HG02610 (cell line): ENCODE measurements around the gene CDKAL1.
"Not testable (repeated sequence)": the region's sequence is repeated elsewhere in the genome, so short reads cannot be mapped to it uniquely, and the experiment has no call there.

Source experiments
- ATAC-seq: cut with Tn5 transposase; IDR thresholded peaks from one replicate; pipeline ENCODE4 v1.9.1; 2021; ENCODE audit warnings: mild to moderate bottlenecking, moderate library complexity; ENCODE audit not compliant: unreplicated experiment

The CDKAL1 gene

DNA sequence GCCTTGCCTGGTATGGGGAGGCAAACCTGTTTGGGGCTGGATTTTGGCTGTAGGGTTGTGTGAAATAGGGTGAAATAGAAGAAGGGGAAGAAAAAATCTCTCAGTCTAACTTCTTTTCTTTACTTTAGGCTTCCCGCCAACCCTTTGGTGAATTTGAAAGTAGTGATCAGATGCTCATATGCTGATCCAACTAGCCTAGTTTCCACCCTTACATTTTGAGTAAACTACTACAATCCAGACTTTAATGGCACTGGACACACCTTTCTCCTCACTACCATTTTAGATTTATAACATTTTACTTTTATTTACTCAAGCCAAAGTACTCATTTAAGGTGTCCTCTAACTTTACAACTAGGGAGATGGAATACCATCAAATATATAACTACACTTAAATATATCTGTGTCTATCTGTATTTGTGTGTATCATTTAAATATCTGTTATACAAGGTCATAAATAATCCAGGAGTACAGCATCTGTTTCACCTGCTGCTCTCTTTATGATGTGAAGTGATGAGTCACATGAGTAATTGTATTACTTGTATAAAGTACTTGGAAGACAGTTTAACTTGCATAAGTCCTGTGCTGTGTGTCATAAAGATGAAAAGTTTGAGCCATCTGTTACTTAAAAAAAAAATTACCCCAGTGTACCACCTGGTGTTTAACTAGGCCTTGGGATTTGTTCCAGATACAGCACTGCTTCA is 172.1 kb downstream of the CDKAL1 start:
- ATAC-seq: no peak

DNA sequence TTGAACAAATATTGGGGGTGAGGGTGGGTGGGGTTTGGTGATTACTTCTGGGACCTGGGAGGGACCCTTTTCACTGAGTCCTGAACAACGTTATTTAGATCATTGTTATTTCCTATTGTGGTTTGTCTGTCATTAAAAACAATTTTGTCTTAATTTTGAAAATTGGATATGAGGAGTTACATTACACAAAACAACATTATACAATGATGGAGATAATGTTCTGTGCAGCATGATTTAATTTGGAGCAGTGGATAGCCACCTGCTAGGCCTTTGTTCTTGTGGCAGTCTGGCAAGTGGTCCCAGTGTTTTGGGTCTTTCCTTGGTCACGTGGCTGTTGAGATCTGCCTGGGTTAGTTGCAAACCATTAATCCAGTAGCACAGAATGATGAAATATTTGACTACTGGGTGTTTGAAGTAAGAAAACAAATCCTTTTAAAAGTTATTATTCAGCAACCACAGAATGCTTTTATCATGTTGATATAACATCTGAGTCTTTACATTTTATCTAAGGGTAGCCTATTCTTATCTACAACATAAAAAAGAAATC is 172.8 kb downstream of the CDKAL1 start:
- ATAC-seq: no peak

DNA sequence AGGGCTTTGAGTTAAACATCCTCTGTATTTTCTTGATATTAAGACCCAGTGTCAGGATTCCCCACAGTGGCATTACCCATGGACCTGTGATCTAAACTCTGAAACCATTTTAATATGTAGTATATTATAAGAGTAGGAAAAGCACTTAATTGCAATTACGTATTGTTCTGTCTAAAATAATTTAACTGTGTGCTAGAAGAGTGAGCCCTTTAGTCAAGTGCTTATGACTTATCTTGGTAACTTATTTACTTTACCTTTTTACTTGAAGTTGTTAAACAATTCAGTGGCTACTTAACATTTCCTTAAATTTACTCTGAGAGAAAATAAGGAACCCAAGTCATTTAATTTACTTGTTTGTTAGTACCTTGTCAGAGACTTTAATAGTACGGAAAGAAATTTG is 173.6 kb downstream of the CDKAL1 start:
- no peak for ATAC-seq

DNA sequence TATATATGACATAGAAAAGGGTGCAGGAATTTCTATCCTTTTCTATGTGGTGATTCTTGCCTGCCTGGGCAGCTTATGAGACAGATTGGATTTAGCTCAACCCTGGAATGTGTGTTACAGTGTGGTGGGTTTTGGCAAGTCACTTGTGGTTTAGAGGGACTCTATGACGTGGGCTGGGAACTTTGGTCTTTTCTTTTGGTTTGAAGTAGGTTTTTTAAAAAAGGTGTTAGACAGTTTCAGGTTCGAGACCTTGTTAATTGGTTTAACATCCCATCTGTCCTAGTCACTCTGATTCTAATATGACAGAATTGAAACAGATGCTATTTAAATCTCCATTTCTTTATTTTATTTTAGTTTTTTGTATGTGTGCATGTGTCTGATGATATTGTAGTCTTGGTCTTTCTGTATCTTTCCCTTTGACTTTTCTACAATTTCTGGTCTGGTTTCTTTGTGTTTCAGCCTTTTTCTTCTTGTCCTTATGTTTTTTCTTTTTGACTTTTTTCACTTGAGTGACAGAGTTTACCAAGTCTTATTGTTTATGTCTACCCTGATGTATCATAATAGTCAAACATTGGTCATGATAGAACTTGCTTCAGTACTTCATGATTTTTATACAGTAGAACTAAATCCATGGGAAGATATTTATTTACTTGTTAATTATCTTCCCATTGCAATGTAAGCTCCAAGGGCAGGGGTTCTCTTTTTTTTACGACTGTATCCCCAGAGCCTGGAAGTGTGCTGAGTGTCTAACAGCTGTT is 174.3 kb downstream of the CDKAL1 start:
- ATAC-seq: peak; percentile 71

DNA sequence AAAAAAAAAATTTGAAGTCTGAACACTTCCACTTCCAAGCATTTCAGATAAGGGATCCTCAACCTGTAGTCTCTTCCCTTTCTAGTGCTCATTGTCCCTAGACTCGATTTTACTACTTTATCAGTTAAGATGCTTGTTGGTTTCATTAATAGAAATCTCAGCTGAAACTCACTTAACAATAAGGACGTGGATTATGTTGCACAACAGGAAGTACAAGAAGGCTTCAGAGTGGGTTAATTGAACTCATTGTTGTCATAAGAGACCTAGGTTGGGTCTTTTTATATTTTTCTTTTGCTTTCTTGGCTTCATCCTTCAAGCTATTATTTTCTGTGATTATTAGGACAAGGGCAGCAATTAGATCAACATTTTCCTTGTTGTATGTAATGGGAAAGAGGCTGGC is 175.2 kb downstream of the CDKAL1 start:
- ATAC-seq: no peak

DNA sequence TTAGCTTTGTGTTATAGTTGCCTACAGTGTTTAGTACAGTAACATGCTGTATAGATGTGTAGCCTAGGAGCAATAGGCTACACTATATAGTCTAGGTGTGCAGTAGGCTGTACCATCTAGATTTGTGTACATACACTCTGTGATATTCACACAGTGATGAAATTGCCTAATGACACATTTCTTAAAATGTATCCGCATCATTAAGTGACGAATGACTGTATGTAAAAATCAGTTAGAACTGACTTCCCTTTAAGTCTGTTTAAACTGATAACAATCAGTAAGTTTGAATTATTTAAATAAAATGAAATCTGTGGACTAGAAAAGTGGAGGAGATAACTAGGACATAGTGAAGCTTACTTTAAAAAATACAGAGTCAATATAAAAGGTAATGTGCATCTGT is 176.1 kb downstream of the CDKAL1 start:
- ATAC-seq: no peak

DNA sequence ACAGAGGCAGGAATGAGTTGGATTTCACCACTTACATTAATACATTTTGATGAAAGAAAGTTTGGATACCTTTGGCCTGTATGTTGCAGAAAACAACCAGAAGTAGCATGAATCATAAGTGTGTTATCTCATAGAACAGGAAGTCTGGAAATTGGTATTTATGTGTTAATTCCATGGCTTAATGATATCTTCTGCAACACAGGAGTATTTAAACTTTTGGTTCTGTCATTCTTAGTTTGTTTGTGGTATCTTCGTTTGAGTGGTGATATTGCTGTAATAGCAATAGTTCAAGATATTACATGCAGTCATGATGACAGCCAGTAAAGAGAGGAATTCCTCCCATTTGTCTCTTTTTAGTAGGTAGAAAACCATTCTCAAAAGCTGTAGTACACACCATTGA is 177.3 kb downstream of the CDKAL1 start:
- no peak for ATAC-seq

DNA sequence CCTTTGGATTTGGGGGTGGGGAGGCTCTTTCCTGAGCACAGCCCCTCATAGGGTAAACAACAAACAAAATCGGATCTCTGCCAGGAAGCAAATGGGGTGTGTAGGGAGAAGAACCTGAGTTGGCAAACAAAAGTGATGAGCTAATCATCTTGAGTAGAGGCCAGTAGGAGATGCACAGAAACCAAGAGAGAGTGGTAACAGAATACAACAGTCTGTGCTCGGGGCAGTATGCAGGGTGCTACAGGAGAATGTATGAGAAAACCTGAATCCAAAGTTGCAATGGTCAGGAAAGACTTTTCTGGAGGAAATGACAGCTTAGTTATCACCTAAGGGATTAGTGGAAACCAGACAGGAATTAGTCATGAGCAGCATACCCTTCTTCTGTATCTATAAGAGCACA is 177.8 kb downstream of the CDKAL1 start:
- no peak for ATAC-seq

DNA sequence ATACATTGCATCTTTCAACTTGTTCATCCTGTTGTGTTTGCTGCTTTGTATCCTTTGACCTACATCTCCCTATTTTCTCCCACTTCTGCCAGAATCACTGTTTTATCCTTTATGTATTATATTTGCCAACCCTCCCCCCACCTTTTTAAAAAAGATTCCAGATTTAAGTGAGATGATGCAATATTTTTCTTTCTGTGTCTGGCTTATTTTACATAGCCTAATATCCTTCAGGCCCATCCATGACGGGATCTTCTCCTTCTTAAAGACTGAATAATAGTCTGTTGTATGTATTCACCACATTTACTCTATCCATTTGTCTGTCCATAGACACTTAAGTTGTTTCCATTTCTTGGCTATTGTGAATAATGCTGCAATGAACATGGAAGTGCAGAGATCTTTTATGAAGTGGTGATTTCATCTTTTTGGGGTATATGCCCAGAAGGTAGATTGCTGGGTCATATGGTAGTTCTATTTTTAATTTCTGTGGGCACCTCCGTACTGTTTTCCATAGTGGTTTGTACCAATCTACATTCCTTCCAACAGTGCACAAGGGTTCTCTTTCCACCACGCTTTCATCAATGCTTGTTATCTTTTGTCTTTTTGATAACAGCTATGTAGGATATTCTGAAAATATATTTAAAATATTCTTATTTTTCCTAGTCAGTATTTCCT is 181.0 kb downstream of the CDKAL1 start:
- ATAC-seq: no peak

DNA sequence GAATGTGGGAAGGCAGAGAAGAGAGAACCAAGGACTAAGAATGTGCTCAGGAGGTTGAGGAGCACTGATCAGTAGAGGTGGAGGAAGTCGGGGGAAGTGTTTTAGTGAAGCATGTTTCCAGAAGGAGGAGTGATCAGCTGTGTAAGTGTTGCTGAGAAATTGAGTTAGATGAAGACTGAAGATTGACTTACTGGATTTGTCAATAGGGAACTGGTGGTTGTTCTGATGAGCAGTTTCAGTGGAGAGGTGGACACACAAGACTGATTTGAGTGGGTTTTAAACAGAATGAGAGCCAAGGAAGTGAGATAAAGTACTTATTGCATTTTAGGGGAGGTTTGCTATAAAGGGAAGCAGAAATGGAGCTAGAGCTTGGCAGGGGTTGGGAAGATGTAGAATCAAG is 182.6 kb downstream of the CDKAL1 start:
- peak; percentile 82 for ATAC-seq

DNA sequence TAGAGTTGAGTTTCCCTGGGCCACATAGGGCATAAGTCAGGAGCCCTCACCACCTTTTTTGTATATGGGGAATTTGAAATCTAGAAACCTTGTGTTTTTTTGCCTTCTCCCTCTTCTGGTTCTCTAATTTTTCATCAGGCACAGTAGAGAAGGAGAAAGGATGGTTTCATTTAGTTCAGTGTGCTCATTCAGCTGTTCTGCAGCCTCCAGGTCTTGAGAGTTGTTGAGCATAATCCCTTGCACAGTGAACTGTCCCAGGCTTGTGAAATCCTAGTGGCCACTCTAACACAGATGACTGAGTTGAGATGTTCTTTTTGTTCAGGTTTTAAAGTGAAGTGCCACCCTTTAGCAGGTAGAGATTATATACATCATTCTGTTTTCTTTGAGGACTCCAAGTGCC is 183.5 kb downstream of the CDKAL1 start:
- ATAC-seq: no peak

DNA sequence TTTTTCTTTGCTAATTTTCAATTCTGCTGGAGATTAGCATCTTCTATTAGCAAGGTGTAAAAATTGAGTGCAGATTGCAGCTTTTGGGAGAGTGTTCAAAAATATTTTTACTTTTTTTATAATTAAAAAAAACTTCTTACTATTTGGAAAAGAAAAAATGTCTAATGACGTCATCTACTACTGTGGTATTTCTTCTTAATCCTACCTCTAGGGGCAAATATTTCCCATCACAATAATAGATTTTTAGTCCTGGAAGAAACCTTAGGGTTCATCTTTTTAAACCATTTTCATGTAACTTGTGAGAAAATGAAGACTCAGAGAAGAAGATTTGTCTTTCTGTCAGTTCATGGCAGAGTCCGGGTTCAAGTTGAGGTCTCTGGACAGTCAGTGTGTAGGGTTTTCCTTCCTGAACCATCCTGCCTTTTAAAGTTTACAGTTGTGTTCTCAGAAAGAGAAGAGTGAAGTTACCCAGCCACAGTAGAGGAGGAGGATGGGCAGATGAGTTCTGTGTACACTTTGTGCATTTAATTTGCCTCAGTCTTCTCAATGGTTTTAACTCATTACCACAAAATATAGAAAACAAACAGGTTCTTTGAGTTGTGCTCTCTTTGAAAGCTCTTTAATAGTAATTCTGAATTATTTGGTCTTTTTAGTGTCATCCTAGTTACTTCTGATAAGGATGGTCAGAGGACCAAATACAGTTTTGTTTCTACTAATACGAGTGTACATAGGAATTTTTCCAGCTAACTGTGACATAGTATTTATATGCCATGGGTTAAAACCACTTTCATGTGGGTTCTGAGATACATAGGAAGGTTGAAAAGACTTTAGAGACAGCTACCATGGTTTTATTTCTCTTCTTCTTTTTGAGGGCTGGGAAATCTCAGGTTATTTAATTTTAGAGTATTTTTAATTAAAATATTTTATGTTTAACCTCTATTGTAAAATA is 184.7 kb downstream of the CDKAL1 start:
- peak; percentile 22 for ATAC-seq

DNA sequence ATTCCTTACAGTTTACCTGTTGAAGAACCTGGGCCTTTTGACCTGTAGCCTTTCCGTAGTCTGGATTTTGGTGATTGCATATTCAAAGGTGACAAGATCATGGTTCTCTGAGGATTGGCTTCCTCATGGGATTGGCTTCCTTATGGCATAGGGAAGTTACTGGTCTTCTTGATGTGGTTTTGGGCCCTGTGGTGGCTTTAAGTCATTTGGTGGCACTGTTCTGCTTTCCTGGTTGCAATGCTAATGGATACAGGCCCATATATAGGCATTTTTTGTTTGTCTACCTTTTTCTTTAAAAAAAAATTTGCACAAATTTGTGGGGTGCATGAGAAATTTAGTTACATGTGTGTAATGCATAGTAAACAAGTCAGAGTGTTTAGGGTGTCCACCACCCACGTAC is 185.7 kb downstream of the CDKAL1 start:
- ATAC-seq: no peak

DNA sequence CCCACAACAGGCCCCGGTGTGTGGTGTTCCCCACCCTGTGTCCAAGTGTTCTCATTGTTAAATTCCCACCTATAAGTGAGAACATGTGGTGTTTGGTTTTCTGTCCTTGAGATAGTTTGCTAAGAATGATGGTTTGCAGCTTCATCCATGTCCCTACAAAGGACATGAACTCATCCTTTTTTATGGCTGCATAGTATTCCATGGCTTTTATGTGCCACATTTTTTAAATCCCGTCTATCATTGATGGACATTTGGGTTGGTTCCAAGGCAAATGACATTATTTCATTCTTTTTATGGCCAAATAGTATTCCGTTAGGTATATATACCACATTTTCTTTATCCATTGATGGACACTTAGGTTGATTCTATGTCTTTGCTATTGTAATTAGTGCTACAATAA is 186.9 kb downstream of the CDKAL1 start:
- not testable (repeated sequence) for ATAC-seq

DNA sequence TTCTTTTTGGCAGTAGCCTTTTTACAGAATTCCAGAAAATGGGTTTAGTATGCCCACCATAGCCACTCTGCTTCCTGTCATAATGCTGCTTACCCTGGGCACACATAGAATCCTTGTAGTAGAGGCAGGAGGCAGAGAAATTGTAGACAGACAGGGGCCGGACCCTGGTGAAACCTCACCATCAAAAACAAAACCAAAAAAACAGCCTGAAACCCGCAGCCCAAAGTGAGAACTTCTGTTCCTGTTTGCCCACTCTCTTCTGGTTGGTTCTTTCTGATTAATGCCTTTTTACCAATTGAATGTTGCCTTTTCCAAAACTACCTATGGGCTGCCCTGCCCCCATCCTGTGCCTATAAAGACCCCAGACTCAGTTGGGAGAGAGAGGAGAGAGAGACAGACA is 188.2 kb downstream of the CDKAL1 start:
- ATAC-seq: peak; percentile 39

DNA sequence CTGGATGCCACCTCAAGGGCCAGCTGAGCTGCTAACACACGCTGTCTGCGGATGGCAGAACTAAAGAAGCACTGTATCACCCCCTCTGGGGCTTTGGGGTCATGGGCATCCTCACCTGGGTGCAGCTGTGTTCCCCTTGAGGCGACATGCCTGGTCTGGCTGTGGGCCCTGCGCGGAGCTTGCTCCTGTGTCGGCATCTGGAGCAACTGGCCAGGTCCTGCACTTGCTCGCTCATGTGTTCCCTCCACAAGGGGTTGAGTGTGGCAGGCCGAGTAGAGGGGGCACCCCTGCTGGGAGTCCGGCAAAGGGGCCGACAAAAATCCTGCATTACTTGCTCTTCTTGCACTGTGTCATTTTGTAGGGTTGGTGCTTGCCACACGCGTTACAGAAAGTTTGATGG is 189.0 kb downstream of the CDKAL1 start:
- ATAC-seq: no peak

DNA sequence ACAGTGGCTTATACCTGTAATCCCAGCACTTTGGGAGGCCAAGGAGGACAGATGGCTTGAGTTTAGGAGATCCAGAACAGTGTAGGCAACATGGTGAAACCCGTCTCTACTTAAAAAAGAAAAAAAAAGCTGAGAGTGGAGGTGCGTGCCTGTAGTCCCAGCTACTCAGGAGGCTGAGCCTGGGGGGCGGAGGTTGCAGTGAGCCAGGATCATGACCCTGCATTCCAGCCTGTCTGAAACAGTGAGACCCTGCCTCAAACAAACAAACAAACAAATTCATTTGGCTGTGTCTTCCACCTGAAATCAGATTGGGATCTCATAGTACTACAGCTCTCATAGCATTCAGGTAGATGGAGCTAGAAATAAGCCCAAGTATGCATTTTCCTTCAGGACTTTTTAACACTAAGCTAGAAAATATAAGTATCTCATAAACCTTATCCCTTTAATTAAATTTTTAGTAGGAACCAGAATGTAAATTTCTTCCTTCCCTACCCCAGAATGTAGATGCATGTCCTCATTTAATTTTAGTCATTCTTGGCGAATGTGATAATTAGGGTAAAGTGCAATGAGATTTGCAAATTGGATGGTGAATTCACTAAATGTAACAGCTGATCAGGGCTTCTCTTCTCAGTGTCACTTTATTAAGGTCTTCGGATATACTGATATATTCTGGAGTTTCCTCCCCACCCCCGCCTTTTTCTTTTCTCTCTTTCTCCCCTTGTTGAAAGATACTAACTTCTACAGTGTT is 190.4 kb downstream of the CDKAL1 start:
- ATAC-seq: no peak

DNA sequence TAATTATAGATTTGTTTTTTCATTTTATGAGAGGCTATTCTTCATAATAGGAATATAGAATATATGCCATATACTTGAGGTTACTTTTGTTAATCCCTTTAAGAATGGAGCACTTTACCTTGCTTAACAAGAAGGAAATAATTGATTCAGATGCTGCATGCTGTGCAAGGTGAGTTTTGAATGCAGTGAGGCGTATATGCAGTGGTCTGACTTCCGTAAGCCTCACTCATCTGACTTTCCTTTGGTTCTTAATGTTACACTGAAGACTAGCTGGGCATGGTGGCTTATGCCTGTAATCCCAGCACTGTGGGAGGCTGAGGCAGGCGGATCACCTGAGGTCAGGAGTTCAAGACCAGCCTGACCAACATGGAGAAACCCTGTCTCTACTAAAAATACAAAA is 191.0 kb downstream of the CDKAL1 start:
- ATAC-seq: not testable (repeated sequence)

DNA sequence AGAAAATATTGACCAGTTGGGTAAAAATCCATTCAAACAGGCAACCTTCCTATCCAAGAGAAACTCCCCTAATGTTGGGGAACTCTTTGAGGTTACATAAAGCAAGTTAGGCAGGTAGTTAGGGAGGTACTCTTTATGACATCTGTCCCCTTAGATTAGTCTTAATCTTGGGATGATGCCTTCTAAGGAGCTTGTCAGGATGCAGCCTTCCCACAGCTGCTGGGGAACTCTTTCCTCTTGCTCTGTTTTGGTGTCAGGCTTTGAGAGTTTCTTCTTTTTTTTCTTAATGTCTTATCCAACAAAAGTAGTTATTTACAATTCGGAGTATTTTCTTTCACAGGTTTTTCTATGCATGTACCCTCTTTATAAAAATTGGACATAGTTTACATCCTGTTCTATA is 194.8 kb downstream of the CDKAL1 start:
- ATAC-seq: no peak

DNA sequence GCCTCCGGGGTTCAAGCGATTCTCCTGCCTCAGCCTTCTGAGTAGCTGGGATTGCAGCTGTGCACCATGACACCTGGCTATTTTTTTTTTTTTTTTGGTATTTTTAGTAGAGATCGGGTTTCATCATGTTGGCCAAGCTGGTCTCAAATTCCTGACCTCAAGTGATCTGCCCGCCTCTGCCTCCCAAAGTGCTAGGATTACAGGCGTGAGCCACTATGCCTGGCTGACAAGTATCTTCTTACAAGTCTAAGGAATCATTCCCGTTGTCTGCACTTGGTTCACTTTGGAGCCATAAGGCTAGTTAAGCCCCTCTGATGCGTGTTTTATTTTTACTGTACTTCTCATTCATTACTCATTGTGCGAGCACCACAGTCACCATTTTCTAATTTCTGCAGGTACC is 198.1 kb downstream of the CDKAL1 start:
- not testable (repeated sequence) for ATAC-seq
